Prostate gland (tissue), 2 donors: Measurements from ENCODE around the gene TOR1A.

ENCODE experiments used
- CTCF ChIP-seq, 4 experiments: fragments of 200-600 bp in 2 of 4; fragments of 450-650 bp in 2 of 4; sonication (generic) in 2 of 4; IDR thresholded peaks; 1 replicate in 3 of 4; 2 replicates in 1 of 4; pipeline ENCODE4 v1.5.1; 2016 to 2019; ENCODE audit warnings: antibody characterized with exemption in 4 of 4, mild to moderate bottlenecking in 2 of 4, moderate library complexity in 2 of 4
- POLR2A ChIP-seq: fragments of 450-650 bp; IDR thresholded peaks from one replicate; pipeline ENCODE4 v1.6.1; 2016; ENCODE audit warnings: antibody characterized with exemption, mild to moderate bottlenecking

GRCh38 chr9:129839324-129840023 lies 15.5 kb upstream of the TOR1A start:
- no peak for TF ChIP-seq CTCF (IDR thresholded peaks at IDR 0.05)
- no peak for TF ChIP-seq POLR2A
